Liver (tissue), 9 donors: ENCODE data around the gene WDR86. TPM values are rescaled to one million over a fixed set of nuclear protein-coding genes. Genes with fewer than 3 reads are reported as not detected.

Source experiments
- DNase-seq: peaks from one replicate; pipeline ENCODE4 v3.0.0-alpha.2; 2017; ENCODE audit warnings: low spot score
- H3K27ac ChIP-seq, 2 donors: one replicate each; pipeline ENCODE4 v1.7.0; 2013; ENCODE audit warnings: inconsistent platforms in 2 of 2, low read length in 2 of 2, control low read depth in 1 of 2, low read depth in 1 of 2, mild to moderate bottlenecking in 1 of 2
- H3K27me3 ChIP-seq, 4 donors: one replicate each; pipeline versions ENCODE4 v1.6.1 to v1.7.0; 2013; ENCODE audit warnings: low read length in 3 of 4, inconsistent platforms in 1 of 4, mild to moderate bottlenecking in 1 of 4, moderate library complexity in 1 of 4; ENCODE audit not compliant: control insufficient read depth in 4 of 4, insufficient read depth in 4 of 4
- H3K36me3 ChIP-seq, 4 donors: one replicate each; pipeline versions ENCODE4 v1.6.1 to v1.7.0; 2013; ENCODE audit warnings: low read length in 3 of 4, mild to moderate bottlenecking in 3 of 4, low read depth in 1 of 4, moderate library complexity in 1 of 4; ENCODE audit not compliant: control insufficient read depth in 4 of 4, insufficient read depth in 3 of 4
- H3K4me1 ChIP-seq, 4 donors: one replicate each; pipeline versions ENCODE4 v1.6.1 to v1.7.0; 2013; ENCODE audit warnings: low read length in 3 of 4, mild to moderate bottlenecking in 3 of 4, moderate library complexity in 1 of 4; ENCODE audit not compliant: control insufficient read depth in 4 of 4, insufficient read depth in 4 of 4
- H3K4me3 ChIP-seq, 3 donors: one replicate each; pipeline versions ENCODE4 v1.6.1 to v1.7.0; 2013; ENCODE audit warnings: low read length in 3 of 3, control low read depth in 1 of 3, low read depth in 1 of 3, mild to moderate bottlenecking in 1 of 3
- H3K9ac ChIP-seq, 2 donors: one replicate each; pipeline ENCODE4 v1.7.0; 2013; ENCODE audit warnings: low read length in 2 of 2, mild to moderate bottlenecking in 2 of 2, moderate library complexity in 2 of 2, control low read depth in 1 of 2, low read depth in 1 of 2
- H3K9me3 ChIP-seq, 4 donors: one replicate each; pipeline versions ENCODE4 v1.6.1 to v1.7.0; 2013; ENCODE audit warnings: low read length in 3 of 4; ENCODE audit not compliant: control insufficient read depth in 4 of 4
- EGR1 ChIP-seq, 2 donors: IDR thresholded peaks; 2 replicates each; pipeline ENCODE4 v1.6.1; 2016 to 2018; ENCODE audit warnings: antibody characterized with exemption in 2 of 2, low read depth in 2 of 2
- FOXA1 ChIP-seq: IDR thresholded peaks from 2 replicates; pipeline ENCODE4 v1.6.1; 2016; ENCODE audit warnings: antibody characterized with exemption
- FOXA2 ChIP-seq: IDR thresholded peaks from 2 replicates; pipeline ENCODE4 v1.6.1; 2016; ENCODE audit warnings: antibody characterized with exemption
- GABPA ChIP-seq, 2 donors: IDR thresholded peaks in 1 of 2; conservative IDR thresholded peaks in 1 of 2; 2 replicates each; pipeline ENCODE4 v1.6.1; 2016; ENCODE audit warnings: antibody characterized with exemption in 2 of 2, mild to moderate bottlenecking in 1 of 2, moderate library complexity in 1 of 2
- HNF4A ChIP-seq, 2 donors: conservative IDR thresholded peaks; 2 replicates each; pipeline ENCODE4 v1.6.1; 2016; ENCODE audit warnings: antibody characterized with exemption in 2 of 2, mild to moderate bottlenecking in 2 of 2
- HNF4G ChIP-seq: IDR thresholded peaks from 2 replicates; pipeline ENCODE4 v1.6.1; 2016; ENCODE audit warnings: antibody characterized with exemption
- JUND ChIP-seq, 2 donors: IDR thresholded peaks; 2 replicates each; pipeline ENCODE4 v1.6.1; 2016; ENCODE audit warnings: antibody characterized with exemption in 2 of 2
- NR2F2 ChIP-seq: IDR thresholded peaks from 2 replicates; pipeline ENCODE4 v1.6.1; 2016; ENCODE audit warnings: antibody characterized with exemption
- RAD21 ChIP-seq, 2 donors: IDR thresholded peaks; 2 replicates each; pipeline ENCODE4 v1.6.1; 2016; ENCODE audit warnings: antibody characterized with exemption in 2 of 2, mild to moderate bottlenecking in 2 of 2
- RXRA ChIP-seq, 2 donors: IDR thresholded peaks; 2 replicates each; pipeline ENCODE4 v1.6.1; 2017 to 2018; ENCODE audit warnings: antibody characterized with exemption in 2 of 2, mild to moderate bottlenecking in 1 of 2
- SP1 ChIP-seq: IDR thresholded peaks from 2 replicates; pipeline ENCODE4 v1.6.1; 2018; ENCODE audit warnings: antibody characterized with exemption, mild to moderate bottlenecking
- TAF1 ChIP-seq: conservative IDR thresholded peaks from 2 replicates; pipeline ENCODE4 v1.6.1; 2016; ENCODE audit warnings: antibody characterized with exemption, mild to moderate bottlenecking
- YY1 ChIP-seq: IDR thresholded peaks from 2 replicates; pipeline ENCODE4 v1.6.1; 2016; ENCODE audit warnings: antibody characterized with exemption, mild to moderate bottlenecking
- WGBS: extraction: QIAGEN DNeasy Blood & Tissue Kit; methylation state at CpG from one replicate; pipeline ENCODE4 v1.1.7; 2013; 5-methylcytosine and 5-hydroxymethylcytosine counted together
- polyA plus RNA-seq, 2 donors: library from polyadenylated mRNA; stranded (reverse) in 1 of 2; unstranded in 1 of 2; fragments of 200-250 nt in 1 of 2; fragments of >200 nt in 1 of 2; fragmentation: Nextera tagmentation in 1 of 2; extraction: Ambion mirVana in 1 of 2; gene quantifications; one replicate each; pipeline versions ENCODE4 v1.2.1 to v1.2.3, GENCODE V29; 2013 to 2015
- total RNA-seq, 2 donors: library from RNA; depleted of rRNA; stranded (reverse); fragments of >200 nt; gene quantifications; one replicate each; pipeline ENCODE4 v1.2.3, GENCODE V29; 2014
- TF ChIP-seq, protein P1 (sequence below): IDR thresholded peaks from 2 replicates; pipeline ENCODE4 v1.6.1; 2016; ENCODE audit warnings: antibody characterized with exemption
- TF ChIP-seq, protein P2 (sequence below): IDR thresholded peaks from 2 replicates; pipeline ENCODE4 v1.6.1; 2016; ENCODE audit warnings: antibody characterized with exemption
- TF ChIP-seq, protein P3 (sequence below): IDR thresholded peaks from 2 replicates; pipeline ENCODE4 v1.6.1; 2016; ENCODE audit warnings: antibody characterized with exemption
- TF ChIP-seq, protein P4 (sequence below): IDR thresholded peaks from 2 replicates; pipeline ENCODE4 v1.6.1; 2016; ENCODE audit warnings: antibody characterized with exemption, mild to moderate bottlenecking
- TF ChIP-seq, protein P5 (sequence below): fragments of 150-350 bp; IDR thresholded peaks from 2 replicates; pipeline ENCODE4 v1.5.1; 2017; ENCODE audit warnings: improper control_type of control experiment, low read depth, low read length; ENCODE audit not compliant: missing input control
- donor health status: healthy.
- donor health status: healthy.
- donor health status: healthy.
- donor health status: healthy.
- donor health status: healthy.

The WDR86 gene
- total and polyA plus RNA-seq, 4 donors: 0.35 to 4.9 (median 0.77) TPM

DNA sequence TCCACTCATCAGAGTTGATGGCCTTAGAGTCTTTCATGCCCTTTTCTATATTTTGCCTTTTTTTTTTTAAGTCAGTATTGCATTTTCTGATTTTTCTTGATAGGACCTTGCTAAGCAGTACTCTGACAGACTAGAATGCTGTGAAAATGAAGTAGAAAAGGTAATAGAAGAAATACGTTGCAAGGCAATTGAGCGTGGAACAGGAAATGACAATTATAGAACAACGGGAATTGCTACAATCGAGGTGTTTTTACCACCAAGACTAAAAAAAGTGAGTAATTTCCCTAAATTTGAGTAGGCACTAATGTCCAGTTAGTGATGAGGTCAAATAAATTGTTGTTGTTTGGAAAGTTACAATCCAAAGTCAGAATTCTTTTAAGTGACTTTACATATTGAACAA, 60.9 kb downstream of the WDR86 start:
- Histone ChIP-seq H3K4me3 (no peak overlapping the region), H3K4me1 (peaks cover 2 to 25% (median 13%) of the 10 kb centered on the region in 4 donors), H3K27ac (peak overlapping the region; percentile 87 to 94), H3K36me3 (peaks cover 4 to 37% (median 29%) of the 10 kb centered on the region in 4 donors), H3K27me3 (no peaks in the 10 kb centered on the region), H3K9ac (no peak overlapping the region), H3K9me3 (no peaks in the 10 kb centered on the region)
- no peak for TF ChIP-seq JUND (IDR thresholded peaks at IDR 0.05)
- TF ChIP-seq TAF1: no peak
- TF ChIP-seq SP1: no peak
- TF ChIP-seq, protein P1, sequence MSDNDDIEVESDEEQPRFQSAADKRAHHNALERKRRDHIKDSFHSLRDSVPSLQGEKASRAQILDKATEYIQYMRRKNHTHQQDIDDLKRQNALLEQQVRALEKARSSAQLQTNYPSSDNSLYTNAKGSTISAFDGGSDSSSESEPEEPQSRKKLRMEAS: no peak
- TF ChIP-seq, protein P2, sequence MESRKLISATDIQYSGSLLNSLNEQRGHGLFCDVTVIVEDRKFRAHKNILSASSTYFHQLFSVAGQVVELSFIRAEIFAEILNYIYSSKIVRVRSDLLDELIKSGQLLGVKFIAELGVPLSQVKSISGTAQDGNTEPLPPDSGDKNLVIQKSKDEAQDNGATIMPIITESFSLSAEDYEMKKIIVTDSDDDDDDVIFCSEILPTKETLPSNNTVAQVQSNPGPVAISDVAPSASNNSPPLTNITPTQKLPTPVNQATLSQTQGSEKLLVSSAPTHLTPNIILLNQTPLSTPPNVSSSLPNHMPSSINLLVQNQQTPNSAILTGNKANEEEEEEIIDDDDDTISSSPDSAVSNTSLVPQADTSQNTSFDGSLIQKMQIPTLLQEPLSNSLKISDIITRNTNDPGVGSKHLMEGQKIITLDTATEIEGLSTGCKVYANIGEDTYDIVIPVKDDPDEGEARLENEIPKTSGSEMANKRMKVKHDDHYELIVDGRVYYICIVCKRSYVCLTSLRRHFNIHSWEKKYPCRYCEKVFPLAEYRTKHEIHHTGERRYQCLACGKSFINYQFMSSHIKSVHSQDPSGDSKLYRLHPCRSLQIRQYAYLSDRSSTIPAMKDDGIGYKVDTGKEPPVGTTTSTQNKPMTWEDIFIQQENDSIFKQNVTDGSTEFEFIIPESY: no peak
- TF ChIP-seq FOXA1: no peak
- TF ChIP-seq NR2F2: no peak
- TF ChIP-seq RXRA (IDR thresholded peaks at IDR 0.05): no peak
- TF ChIP-seq YY1: no peak
- TF ChIP-seq, protein P3, sequence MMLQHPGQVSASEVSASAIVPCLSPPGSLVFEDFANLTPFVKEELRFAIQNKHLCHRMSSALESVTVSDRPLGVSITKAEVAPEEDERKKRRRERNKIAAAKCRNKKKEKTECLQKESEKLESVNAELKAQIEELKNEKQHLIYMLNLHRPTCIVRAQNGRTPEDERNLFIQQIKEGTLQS: no peak
- TF ChIP-seq GABPA (IDR thresholded peaks at IDR 0.05 in 1 of 2, conservative IDR thresholded peaks at IDR 0.05 in 1 of 2): no peak
- no peak for TF ChIP-seq FOXA2
- TF ChIP-seq, protein P4, sequence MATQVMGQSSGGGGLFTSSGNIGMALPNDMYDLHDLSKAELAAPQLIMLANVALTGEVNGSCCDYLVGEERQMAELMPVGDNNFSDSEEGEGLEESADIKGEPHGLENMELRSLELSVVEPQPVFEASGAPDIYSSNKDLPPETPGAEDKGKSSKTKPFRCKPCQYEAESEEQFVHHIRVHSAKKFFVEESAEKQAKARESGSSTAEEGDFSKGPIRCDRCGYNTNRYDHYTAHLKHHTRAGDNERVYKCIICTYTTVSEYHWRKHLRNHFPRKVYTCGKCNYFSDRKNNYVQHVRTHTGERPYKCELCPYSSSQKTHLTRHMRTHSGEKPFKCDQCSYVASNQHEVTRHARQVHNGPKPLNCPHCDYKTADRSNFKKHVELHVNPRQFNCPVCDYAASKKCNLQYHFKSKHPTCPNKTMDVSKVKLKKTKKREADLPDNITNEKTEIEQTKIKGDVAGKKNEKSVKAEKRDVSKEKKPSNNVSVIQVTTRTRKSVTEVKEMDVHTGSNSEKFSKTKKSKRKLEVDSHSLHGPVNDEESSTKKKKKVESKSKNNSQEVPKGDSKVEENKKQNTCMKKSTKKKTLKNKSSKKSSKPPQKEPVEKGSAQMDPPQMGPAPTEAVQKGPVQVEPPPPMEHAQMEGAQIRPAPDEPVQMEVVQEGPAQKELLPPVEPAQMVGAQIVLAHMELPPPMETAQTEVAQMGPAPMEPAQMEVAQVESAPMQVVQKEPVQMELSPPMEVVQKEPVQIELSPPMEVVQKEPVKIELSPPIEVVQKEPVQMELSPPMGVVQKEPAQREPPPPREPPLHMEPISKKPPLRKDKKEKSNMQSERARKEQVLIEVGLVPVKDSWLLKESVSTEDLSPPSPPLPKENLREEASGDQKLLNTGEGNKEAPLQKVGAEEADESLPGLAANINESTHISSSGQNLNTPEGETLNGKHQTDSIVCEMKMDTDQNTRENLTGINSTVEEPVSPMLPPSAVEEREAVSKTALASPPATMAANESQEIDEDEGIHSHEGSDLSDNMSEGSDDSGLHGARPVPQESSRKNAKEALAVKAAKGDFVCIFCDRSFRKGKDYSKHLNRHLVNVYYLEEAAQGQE: no peak
- TF ChIP-seq, protein P5, sequence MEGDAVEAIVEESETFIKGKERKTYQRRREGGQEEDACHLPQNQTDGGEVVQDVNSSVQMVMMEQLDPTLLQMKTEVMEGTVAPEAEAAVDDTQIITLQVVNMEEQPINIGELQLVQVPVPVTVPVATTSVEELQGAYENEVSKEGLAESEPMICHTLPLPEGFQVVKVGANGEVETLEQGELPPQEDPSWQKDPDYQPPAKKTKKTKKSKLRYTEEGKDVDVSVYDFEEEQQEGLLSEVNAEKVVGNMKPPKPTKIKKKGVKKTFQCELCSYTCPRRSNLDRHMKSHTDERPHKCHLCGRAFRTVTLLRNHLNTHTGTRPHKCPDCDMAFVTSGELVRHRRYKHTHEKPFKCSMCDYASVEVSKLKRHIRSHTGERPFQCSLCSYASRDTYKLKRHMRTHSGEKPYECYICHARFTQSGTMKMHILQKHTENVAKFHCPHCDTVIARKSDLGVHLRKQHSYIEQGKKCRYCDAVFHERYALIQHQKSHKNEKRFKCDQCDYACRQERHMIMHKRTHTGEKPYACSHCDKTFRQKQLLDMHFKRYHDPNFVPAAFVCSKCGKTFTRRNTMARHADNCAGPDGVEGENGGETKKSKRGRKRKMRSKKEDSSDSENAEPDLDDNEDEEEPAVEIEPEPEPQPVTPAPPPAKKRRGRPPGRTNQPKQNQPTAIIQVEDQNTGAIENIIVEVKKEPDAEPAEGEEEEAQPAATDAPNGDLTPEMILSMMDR: no peak
- TF ChIP-seq HNF4A (conservative IDR thresholded peaks at IDR 0.05): no peak
- no peak for TF ChIP-seq HNF4G
- TF ChIP-seq EGR1 (IDR thresholded peaks at IDR 0.05; ENCODE audit: low read depth in 2 of 2): no peak
- no peak for TF ChIP-seq RAD21 (IDR thresholded peaks at IDR 0.05)
- WGBS: 77% methylated on average over 4 of the region's 4 CpGs
- DNase-seq: no peak
